HG03039 (cell line): ENCODE results near the gene CD9.
"Not testable (repeated sequence)": the region's sequence is repeated elsewhere in the genome, so short reads cannot be mapped to it uniquely, and the experiment has no call there.

ENCODE experiments used
- ATAC-seq: cut with Tn5 transposase; IDR thresholded peaks from one replicate; pipeline ENCODE4 v1.9.1; 2021; ENCODE audit warnings: mild to moderate bottlenecking, moderate library complexity; ENCODE audit not compliant: unreplicated experiment

Gene CD9

DNA sequence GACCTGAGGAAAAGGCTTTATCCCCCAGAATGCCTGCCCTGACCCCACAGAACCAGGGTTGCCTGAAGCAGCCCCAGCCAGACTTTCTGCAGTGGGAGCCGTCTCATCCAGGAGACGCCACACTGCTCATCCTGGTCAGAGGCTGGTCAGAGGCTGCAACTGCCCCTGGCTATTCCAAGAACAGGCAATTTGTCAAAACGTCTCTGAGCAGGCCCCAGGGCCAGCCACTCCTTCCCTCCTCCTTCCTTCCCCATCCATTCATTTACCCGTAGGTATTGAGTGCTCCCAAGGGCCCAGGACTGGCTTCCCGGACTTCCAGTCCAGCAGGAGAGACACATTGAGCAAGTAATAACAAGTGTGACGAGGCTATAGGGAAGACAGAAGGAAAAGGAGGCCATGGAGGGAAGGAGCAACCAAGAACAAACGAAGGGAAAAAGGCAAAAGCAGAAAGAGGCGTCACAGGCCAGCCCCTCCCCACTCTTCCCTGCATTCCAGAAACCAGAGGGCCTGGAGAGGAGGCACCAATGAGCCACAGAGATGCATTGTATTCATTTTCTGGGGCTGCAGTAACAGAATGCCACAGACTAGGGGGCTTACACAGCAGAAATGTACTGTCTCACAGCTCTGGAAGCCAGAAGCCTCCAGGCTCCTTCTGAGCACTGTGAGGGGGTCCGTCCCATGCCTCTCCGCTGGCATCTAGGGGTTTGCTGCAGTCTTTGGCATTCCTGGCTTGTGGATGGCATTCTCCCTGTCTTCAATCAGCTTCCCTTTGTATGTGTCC, 21.0 kb upstream of the CD9 start:
- ATAC-seq = no peak

- no peak for ATAC-seq
These were observed 19.7 kb upstream of the CD9 start for GRCh38 chr12:6180268-6181051.

GRCh38 chr12:6181166-6181565, 19.0 kb upstream of the CD9 start:
- no peak for ATAC-seq

- ATAC-seq = no peak
These were observed 18.5 kb upstream of the CD9 start for GRCh38 chr12:6181583-6182278.

- ATAC-seq = no peak
These were observed 17.8 kb upstream of the CD9 start for GRCh38 chr12:6182279-6182898.

GRCh38 chr12:6183689-6184428, 16.3 kb upstream of the CD9 start:
- no peak for ATAC-seq

- no peak for ATAC-seq
These were observed 14.0 kb upstream of the CD9 start for GRCh38 chr12:6185961-6186827.

GRCh38 chr12:6187948-6188793, 12.0 kb upstream of the CD9 start:
- no peak for ATAC-seq

DNA sequence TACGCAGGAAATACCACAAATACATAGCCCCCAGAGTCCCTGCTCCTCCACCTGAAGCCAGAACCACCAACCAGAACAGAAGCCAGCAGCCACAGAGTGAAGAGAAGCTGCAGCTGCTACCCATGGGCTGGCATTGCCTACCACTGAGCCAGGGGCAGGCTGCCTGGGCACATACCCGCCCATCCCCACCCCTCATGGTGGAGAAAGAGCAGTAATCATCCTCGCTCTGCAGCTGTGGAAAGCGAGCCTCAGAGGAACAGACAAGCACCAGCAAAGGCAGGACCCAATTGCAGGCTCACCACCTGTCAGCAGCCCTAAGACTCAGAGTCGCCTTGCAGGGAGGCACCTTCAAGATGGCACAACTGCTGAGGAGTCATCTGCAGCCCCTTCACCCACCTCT, 11.2 kb upstream of the CD9 start:
- no peak for ATAC-seq

GRCh38 chr12:6189952-6190598, 10.1 kb upstream of the CD9 start:
- not testable (repeated sequence) for ATAC-seq

DNA sequence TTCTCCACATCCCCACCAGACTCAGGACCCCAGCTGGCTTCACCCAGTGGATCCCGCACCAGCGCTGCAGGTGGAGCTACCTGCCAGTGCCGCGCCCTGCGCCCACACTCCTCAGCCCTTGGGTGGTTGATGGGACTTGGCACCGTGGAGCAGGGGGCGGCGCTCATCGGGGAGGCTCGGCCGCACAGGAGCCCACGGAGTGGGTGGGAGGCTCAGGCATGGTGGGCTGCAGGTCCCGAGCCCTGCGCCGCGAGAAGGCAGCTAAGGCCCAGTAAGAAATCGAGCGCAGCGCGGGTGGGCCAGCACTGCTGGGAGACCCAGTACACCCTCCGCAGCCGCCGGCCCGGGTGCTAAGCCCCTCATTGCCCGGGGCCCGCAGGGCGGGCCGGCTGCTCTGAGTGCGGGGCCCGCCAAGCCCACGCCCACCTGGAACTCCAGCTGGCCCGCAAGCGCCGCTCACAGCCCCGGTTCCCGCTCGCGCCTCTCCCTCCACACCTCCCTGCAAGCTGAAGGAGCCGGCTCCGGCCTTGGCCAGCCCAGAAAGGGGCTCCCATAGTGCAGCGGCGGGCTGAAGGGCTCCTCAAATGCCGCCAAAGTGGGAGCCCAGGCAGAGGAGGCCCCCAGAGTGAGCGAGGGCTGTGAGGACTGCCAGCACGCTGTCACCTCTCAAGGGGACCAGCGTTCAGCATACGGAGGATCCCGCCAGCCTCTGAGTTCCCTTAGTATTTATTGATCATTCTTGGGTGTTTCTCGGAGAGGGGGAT, 9.3 kb upstream of the CD9 start:
- not testable (repeated sequence) for ATAC-seq

DNA sequence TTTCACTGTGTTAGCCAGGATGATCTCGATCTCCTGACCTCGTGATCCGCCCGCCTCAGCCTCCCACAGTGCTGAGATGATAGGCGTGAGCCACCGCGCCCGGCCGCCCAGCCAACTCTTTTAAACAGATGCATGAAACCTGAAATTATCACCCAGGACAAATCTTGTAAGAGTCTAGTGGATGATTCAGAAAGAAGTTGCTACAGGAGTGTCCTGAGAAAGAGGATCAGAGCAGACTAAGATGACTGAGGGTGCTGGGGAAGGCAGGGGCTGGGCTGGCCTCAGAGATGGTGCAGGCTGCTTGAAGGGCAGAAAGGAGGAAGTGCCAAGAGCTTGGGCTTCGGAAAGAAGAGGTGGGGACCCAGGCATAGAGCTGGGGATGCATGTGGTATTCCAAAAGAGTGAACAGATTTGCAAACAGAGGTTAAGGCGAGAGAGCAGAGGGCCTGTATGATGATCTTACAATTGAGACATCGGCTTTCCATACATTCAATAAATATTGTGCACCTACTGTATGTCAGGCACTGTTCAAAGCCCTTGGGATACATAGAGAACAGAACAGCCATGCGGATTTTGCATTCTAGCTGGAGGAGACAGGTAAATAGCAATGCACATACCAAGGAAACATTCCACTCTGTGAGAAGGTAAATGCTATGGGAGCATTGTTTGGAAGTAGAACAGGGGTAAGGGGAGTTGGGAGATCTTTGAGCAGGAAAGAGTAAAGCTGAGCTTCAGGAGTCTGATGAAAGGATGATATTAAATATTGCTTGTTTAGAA, 7.4 kb upstream of the CD9 start:
- no peak for ATAC-seq

DNA sequence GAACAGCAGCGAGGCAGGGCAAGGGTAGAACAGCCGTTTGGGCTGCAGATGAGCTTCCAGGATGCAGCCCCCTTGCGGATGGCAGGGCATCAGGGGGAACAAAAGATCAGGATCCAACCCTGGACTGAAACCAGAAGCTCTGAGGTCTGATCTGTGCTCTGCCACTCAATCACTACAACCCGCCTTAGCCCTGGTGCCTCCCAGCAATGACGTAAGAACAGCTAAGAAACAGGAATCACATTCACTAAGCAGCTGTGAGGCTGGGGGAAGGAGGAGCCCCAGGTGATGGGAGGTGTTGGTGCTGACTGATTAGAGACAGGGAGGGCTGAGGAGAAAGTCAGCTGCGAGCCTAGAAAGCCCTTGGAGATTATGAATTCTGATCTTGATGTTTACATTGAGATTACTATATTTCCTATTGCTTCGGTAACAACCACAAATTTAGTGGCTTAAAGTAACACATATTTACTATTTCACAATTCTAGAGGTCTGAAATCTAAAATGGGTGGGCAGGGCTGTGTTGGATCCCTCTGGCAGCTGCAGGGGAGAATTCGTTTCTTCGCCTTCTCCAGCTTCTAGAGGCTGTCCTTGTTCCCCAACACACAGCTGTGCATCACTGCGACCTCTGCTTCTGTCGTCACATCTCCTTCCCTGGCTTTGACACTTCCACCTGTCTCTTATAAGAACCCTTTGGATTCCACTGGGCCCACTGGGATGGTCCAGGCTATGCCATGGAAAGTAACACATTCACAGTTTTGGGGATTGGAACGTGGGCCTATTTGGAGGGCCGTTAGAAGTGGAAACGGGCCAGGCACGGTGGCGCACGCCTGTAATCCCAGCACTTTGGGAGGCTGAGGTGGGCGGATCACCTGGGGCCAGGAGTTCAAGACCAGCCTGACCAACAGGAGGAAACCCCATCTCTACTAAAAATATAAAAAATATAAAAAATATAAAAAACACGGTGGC, 6.1 kb upstream of the CD9 start:
- ATAC-seq = no peak

DNA sequence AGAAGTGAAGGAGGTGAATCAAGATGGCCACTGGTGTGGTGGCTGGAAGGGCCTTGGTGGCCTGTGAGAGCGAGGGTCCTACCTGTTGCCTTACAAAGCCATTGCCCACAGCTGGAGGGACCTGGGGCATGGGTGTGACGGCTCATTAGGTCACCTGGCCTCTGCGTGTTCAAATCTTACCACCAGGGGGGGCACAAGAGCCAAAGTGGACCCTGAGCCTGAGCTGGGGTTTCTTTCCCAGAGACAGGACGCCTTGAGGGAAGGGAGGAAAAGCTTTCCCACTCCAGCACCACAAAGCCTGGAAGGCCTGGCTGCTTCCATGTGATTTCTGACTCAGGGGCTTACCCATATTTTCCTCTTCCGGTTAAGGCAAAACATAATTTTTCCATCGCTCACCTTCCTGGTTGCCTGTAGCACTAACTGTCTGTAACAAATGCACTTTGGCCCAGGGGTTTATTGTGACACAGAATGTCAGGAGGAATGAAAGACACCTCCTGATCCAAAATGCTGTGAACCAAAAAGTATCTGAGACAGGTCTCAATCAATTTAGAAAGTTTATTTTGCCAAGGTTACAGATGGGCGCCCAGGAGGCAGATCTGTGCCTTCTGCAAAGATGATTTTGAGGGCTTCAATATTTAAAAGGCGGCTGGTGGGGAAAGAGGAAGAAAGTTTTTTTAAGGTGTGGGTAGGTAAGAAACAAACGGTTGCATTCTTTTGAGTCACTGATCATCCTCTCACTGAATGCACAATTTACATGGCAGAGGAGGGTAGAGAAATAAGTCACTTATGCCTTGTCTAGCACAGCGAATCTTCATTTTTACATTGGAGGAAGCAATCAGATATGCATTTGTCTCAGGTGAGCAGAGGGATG, 4.3 kb upstream of the CD9 start:
- ATAC-seq = no peak

- no peak for ATAC-seq
These were observed 2.1 kb upstream of the CD9 start for GRCh38 chr12:6198051-6198450.
